ENCODE results near the gene KRT8.
A peak's percentile ranks its signal among the peaks of the same experiment; 100 is the strongest.

DNA sequence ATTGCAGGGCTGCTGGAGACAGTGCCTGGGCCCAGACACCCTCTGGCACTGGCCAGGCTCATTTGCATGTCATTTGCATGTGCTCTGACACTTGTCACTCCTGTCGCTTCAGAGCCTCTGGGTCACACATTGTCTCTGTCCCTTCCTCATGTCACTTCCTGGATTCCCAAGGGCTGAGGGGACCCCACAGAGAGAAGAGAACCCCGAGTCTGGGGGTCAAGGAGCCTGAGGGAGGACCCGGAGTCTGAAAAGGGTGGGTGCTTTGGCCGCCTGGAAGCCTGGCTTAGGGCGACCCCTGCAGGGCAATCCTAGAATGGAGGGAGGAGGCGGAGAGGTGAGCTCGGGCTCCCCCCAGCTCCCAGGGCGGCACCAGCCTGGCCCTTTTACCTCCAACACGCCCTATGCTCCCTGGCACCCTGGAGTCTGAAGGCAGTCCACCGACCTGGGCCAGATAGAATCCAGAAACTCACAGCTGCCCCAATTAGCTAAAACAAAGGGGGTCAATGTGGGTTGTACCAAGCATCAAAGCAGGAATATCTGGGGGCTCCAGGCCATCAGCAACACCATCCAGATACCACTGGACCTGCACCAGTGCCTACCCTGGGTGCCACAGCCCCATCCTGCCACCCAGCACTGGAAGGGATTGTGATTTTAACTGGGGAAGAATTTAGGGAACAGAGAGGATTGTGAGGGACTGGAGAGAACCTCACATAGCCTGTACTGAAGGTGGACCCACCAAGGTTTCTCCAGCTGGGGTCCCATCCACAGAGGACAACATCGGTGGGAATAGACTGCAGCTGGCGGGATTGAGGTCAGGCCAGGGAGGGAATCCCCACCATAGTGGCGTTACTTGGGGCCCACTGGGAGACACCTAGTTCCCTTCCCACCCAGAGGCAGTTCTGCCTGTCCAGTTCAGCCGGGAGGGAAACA lies 34.2 kb downstream of the KRT8 start:
- TF ChIP-seq, protein P1, sequence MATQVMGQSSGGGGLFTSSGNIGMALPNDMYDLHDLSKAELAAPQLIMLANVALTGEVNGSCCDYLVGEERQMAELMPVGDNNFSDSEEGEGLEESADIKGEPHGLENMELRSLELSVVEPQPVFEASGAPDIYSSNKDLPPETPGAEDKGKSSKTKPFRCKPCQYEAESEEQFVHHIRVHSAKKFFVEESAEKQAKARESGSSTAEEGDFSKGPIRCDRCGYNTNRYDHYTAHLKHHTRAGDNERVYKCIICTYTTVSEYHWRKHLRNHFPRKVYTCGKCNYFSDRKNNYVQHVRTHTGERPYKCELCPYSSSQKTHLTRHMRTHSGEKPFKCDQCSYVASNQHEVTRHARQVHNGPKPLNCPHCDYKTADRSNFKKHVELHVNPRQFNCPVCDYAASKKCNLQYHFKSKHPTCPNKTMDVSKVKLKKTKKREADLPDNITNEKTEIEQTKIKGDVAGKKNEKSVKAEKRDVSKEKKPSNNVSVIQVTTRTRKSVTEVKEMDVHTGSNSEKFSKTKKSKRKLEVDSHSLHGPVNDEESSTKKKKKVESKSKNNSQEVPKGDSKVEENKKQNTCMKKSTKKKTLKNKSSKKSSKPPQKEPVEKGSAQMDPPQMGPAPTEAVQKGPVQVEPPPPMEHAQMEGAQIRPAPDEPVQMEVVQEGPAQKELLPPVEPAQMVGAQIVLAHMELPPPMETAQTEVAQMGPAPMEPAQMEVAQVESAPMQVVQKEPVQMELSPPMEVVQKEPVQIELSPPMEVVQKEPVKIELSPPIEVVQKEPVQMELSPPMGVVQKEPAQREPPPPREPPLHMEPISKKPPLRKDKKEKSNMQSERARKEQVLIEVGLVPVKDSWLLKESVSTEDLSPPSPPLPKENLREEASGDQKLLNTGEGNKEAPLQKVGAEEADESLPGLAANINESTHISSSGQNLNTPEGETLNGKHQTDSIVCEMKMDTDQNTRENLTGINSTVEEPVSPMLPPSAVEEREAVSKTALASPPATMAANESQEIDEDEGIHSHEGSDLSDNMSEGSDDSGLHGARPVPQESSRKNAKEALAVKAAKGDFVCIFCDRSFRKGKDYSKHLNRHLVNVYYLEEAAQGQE (IDR thresholded peaks at IDR 0.05; ENCODE audit: low read depth, low read length): no peak
- TF ChIP-seq RFX5 (IDR thresholded peaks at IDR 0.05; ENCODE audit: low read length): no peak
- TF ChIP-seq SMC3 (IDR thresholded peaks at IDR 0.05; ENCODE audit: low read depth, low read length): peak; percentile 52
- peak; percentile 85 for TF ChIP-seq CTCF (IDR thresholded peaks at IDR 0.05)
- TF ChIP-seq, protein P2, sequence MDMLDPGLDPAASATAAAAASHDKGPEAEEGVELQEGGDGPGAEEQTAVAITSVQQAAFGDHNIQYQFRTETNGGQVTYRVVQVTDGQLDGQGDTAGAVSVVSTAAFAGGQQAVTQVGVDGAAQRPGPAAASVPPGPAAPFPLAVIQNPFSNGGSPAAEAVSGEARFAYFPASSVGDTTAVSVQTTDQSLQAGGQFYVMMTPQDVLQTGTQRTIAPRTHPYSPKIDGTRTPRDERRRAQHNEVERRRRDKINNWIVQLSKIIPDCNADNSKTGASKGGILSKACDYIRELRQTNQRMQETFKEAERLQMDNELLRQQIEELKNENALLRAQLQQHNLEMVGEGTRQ (IDR thresholded peaks at IDR 0.05; ENCODE audit: borderline replicate concordance, low read depth, low read length): no peak
- TF ChIP-seq RXRA (IDR thresholded peaks at IDR 0.05; ENCODE audit: borderline replicate concordance, low read depth): no peak
- TF ChIP-seq POLR2AphosphoS5 (IDR thresholded peaks at IDR 0.05; ENCODE audit: low read depth, low read length): no peak
- TF ChIP-seq YY1 (IDR thresholded peaks at IDR 0.05; ENCODE audit: low read depth): no peak
- no peak for TF ChIP-seq MAX (IDR thresholded peaks at IDR 0.05; ENCODE audit: low read depth)
- TF ChIP-seq TAF1 (IDR thresholded peaks at IDR 0.05; ENCODE audit: borderline replicate concordance, low read depth, low read length): no peak

All from SK-N-SH (cell line).